HG03378 (cell line): ENCODE measurements around the gene RPL31.

ENCODE experiments used
- ATAC-seq: cut with Tn5 transposase; IDR thresholded peaks from one replicate; pipeline ENCODE4 v1.9.1; 2021; ENCODE audit warnings: mild to moderate bottlenecking, moderate library complexity; ENCODE audit not compliant: unreplicated experiment

The RPL31 gene

GRCh38 chr2:101001691-101002561 is at the start of gene RPL31:
Gene RPL31, plus strand, starts transcription at chr2:101002289. Its CDS starts 413 bp downstream, at chr2:101002702.
- ATAC-seq: peak; percentile 98

- ATAC-seq: no peak
Observed at GRCh38 chr2:100952512-100952911, 49.6 kb upstream of the RPL31 start.

GRCh38 chr2:100953406-100954043 is 48.6 kb upstream of the RPL31 start:
- ATAC-seq: no peak

GRCh38 chr2:100954044-100954420 is 48.1 kb upstream of the RPL31 start:
- no peak for ATAC-seq

- ATAC-seq: no peak
Observed at GRCh38 chr2:100955226-100955625, 46.9 kb upstream of the RPL31 start.

GRCh38 chr2:100956081-100956480 is 46.0 kb upstream of the RPL31 start:
- no peak for ATAC-seq

GRCh38 chr2:100957996-100958653 is 44.0 kb upstream of the RPL31 start:
- ATAC-seq: no peak

- ATAC-seq: no peak
Observed at GRCh38 chr2:100959225-100959880, 42.7 kb upstream of the RPL31 start.

- no peak for ATAC-seq
Observed at GRCh38 chr2:100960688-100961087, 41.4 kb upstream of the RPL31 start.

GRCh38 chr2:100962366-100963025 is 39.6 kb upstream of the RPL31 start:
- no peak for ATAC-seq

GRCh38 chr2:100963026-100963375 is 39.1 kb upstream of the RPL31 start:
- ATAC-seq: no peak

- no peak for ATAC-seq
Observed at GRCh38 chr2:100964222-100964621, 37.9 kb upstream of the RPL31 start.

- no peak for ATAC-seq
Observed at GRCh38 chr2:100964681-100965169, 37.4 kb upstream of the RPL31 start.

GRCh38 chr2:100965596-100965995 is 36.5 kb upstream of the RPL31 start:
- no peak for ATAC-seq

- ATAC-seq: no peak
Observed at GRCh38 chr2:100967716-100968115, 34.4 kb upstream of the RPL31 start.

GRCh38 chr2:100968146-100969145 is 33.6 kb upstream of the RPL31 start:
- ATAC-seq: no peak

- no peak for ATAC-seq
Observed at GRCh38 chr2:100969998-100970397, 32.1 kb upstream of the RPL31 start.

GRCh38 chr2:100971221-100971620 is 30.9 kb upstream of the RPL31 start:
- no peak for ATAC-seq

GRCh38 chr2:100972452-100972851 is 29.6 kb upstream of the RPL31 start:
- no peak for ATAC-seq
